GM12878 (cell line): ENCODE results near the gene APOLD1. TPM values are rescaled to one million over a fixed set of nuclear protein-coding genes. Genes with fewer than 3 reads are reported as not detected.

Experiments used
- ATAC-seq: fragments of 200-7000 bp; cut with Tn5 transposase; 3 replicates; pipeline ENCODE4 v1.9.1; 2020; ENCODE audit warnings: mild to moderate bottlenecking, moderate library complexity
- BruUV-seq: library from RNA; stranded (reverse); fragments of 400-500 nt; replicated peaks from 2 replicates; lab custom pipeline; 2021; lab: Mats Ljungman, UMichigan
- CTCF ChIA-PET: fragments of 300-600 bp; sonication (Branson Sonifier 250); formaldehyde crosslinking; extraction: SDS; loops from one replicate; lab custom pipeline; 2021; ENCODE audit warnings: inconsistent platforms; lab: Yijun Ruan, JAX
- POLR2A ChIA-PET: fragments of 350-600 bp; formaldehyde crosslinking; extraction: SDS; loops from one replicate; lab custom pipeline; 2021; ENCODE audit warnings: inconsistent platforms; lab: Charles Lee
- RAD21 ChIA-PET: fragments of 300-600 bp; sonication (Branson Sonifier 250); formaldehyde crosslinking; loops from one replicate; lab custom pipeline; 2023; ENCODE audit warnings: antibody characterized with exemption; ENCODE audit not compliant: unreplicated experiment; lab: Charles Lee
- SMC1A ChIA-PET: fragments of 300-600 bp; sonication (Branson Sonifier 250); formaldehyde crosslinking; loops from one replicate; lab custom pipeline; 2023; ENCODE audit not compliant: unreplicated experiment, uncharacterized antibody; lab: Charles Lee
- DNase-seq: peaks from one replicate; pipeline ENCODE4 v3.0.0-alpha.2; 2011; ENCODE audit warnings: low read depth, low spot score
- FAIRE-seq: peaks from 3 replicates; lab custom pipeline; 2011; peaks lifted over from hg19 to GRCh38; lab: Jason Lieb, UNC
- H2AFZ ChIP-seq: 2 replicates; pipeline ENCODE4 v1.6.0; 2011; ENCODE audit warnings: low read depth, low read length, control low read depth; ENCODE audit not compliant: control insufficient read depth
- H3K27ac ChIP-seq: 2 replicates; pipeline ENCODE4 v1.5.1; 2011; ENCODE audit warnings: control low read depth; ENCODE audit not compliant: control insufficient read depth, insufficient read depth
- H3K27me3 ChIP-seq, 2 experiments: replicated peaks in 1 of 2; 2 replicates each; pipeline versions ENCODE4 v1.6.0 to v1.6.1; 2011; ENCODE audit warnings: low read length in 1 of 2; ENCODE audit not compliant: control insufficient read depth in 2 of 2, insufficient read depth in 2 of 2
- H3K36me3 ChIP-seq, 2 experiments: 2 replicates each; pipeline ENCODE4 v1.5.1; 2011; ENCODE audit warnings: low read length in 1 of 2; ENCODE audit not compliant: control insufficient read depth in 2 of 2, insufficient read depth in 2 of 2
- H3K4me1 ChIP-seq: 2 replicates; pipeline ENCODE4 v1.6.1; 2011; ENCODE audit warnings: mild to moderate bottlenecking, low read length, moderate library complexity, mixed read lengths; ENCODE audit not compliant: control insufficient read depth, insufficient read depth
- H3K4me2 ChIP-seq: 2 replicates; pipeline ENCODE4 v1.6.0; 2011; ENCODE audit warnings: control low read depth; ENCODE audit not compliant: control insufficient read depth, insufficient read depth
- H3K4me3 ChIP-seq: fragments of 200-600 bp; sonication (generic); 2 replicates; pipeline ENCODE4 v1.5.1; 2016
- H3K79me2 ChIP-seq: 2 replicates; pipeline ENCODE4 v1.6.0; 2011; ENCODE audit warnings: low read length; ENCODE audit not compliant: control insufficient read depth, insufficient read depth
- H3K9ac ChIP-seq: 2 replicates; pipeline ENCODE4 v1.8.0; 2011; ENCODE audit warnings: low read length, control low read depth, mixed read lengths; ENCODE audit not compliant: control insufficient read depth, insufficient read depth
- H3K9me3 ChIP-seq: replicated peaks from 3 replicates; pipeline ENCODE4 v1.5.1; 2011; ENCODE audit warnings: mild to moderate bottlenecking, low read length; ENCODE audit not compliant: control insufficient read depth, insufficient read depth
- H4K20me1 ChIP-seq: 2 replicates; pipeline ENCODE4 v1.6.0; 2011; ENCODE audit not compliant: control insufficient read depth, insufficient read depth
- ATF2 ChIP-seq: IDR thresholded peaks from 2 replicates; pipeline ENCODE4 v1.6.1; 2012; ENCODE audit warnings: low read length, inconsistent platforms
- BRCA1 ChIP-seq: IDR thresholded peaks from 2 replicates; pipeline ENCODE4 v1.6.1; 2011; ENCODE audit warnings: low read depth, low read length, improper control_type of control experiment
- HSF1 ChIP-seq: fragments of 150-350 bp; IDR thresholded peaks from 2 replicates; pipeline ENCODE4 v1.6.1; 2014; ENCODE audit warnings: mild to moderate bottlenecking, low read depth, low read length
- MAX ChIP-seq: IDR thresholded peaks from 2 replicates; pipeline ENCODE4 v1.6.1; 2012; ENCODE audit warnings: low read depth, low read length, improper control_type of control experiment
- NFIC ChIP-seq: IDR thresholded peaks from 2 replicates; pipeline ENCODE4 v1.6.1; 2012; ENCODE audit warnings: low read depth, mild to moderate bottlenecking, inconsistent platforms, low read length, moderate library complexity
- PML ChIP-seq: IDR thresholded peaks from 2 replicates; pipeline ENCODE4 v1.6.1; 2012; ENCODE audit warnings: low read length, inconsistent platforms
- RAD51 ChIP-seq: fragments of 450-650 bp; IDR thresholded peaks from 2 replicates; pipeline ENCODE4 v1.6.1; 2016; ENCODE audit warnings: moderate library complexity, mild to moderate bottlenecking, inconsistent platforms
- SKIL ChIP-seq: fragments of 450-650 bp; IDR thresholded peaks from 2 replicates; pipeline ENCODE4 v1.6.1; 2017; ENCODE audit warnings: mild to moderate bottlenecking, low read depth, inconsistent platforms; ENCODE audit not compliant: poor library complexity, severe bottlenecking
- SMARCA5 ChIP-seq: fragments of 450-650 bp; IDR thresholded peaks from 2 replicates; pipeline ENCODE4 v1.6.1; 2017; ENCODE audit warnings: mild to moderate bottlenecking
- USF1 ChIP-seq: IDR thresholded peaks from 2 replicates; pipeline ENCODE4 v1.6.1; 2011; ENCODE audit warnings: borderline replicate concordance, low read depth, mild to moderate bottlenecking, moderate library complexity, mixed read lengths, low read length; ENCODE audit not compliant: insufficient read depth; ENCODE audit errors: extremely low read length
- YBX1 ChIP-seq: fragments of 450-650 bp; IDR thresholded peaks from 2 replicates; pipeline ENCODE4 v1.6.1; 2016; ENCODE audit warnings: antibody characterized with exemption
- ZBTB33 ChIP-seq: fragments of 450-650 bp; IDR thresholded peaks from 2 replicates; pipeline ENCODE4 v1.6.1; 2017; ENCODE audit warnings: mild to moderate bottlenecking
- WGBS: methylation state at CpG from one replicate; pipeline ENCODE4 v1.1.6; 2016; ENCODE audit warnings: low lambda C conversion rate; ENCODE audit not compliant: insufficient replicate concordance, insufficient coverage; ENCODE audit errors: missing lambda C conversion rate; 5-methylcytosine and 5-hydroxymethylcytosine counted together
- in situ Hi-C: fragments of 300-500 bp; cut with MboI; formaldehyde crosslinking; loops from 9 replicates; pipeline ENCODE4 v1.14.3; 2018; ENCODE audit warnings: mixed read lengths
- intact Hi-C: fragments of 100-400 bp; cut with micrococcal nuclease; formaldehyde crosslinking; loops from one replicate; pipeline ENCODE4 v1.14.2; 2022; ENCODE audit not compliant: unreplicated experiment
- polyA plus RNA-seq, 11 experiments: library from polyadenylated mRNA; depleted of rRNA in 4 of 11; unstranded in 6 of 11; stranded (reverse) in 5 of 11; fragments of >200 nt; fragmentation: Nextera tagmentation in 4 of 11; fragmentation: Illumina TruSeq in 1 of 11; extraction: Ambion mirVana in 4 of 11; extraction: Trizol in 1 of 11; gene quantifications; 1 replicate in 1 of 11; 2 replicates in 10 of 11; pipeline versions ENCODE4 v1.2.1 to v1.2.3, GENCODE V29; 2011 to 2016; ENCODE audit warnings: inconsistent platforms in 2 of 11, missing spikeins in 2 of 11, low read depth in 1 of 11
- total RNA-seq, 4 experiments: library from RNA; depleted of rRNA in 3 of 4; stranded (reverse); fragments of >200 nt in 3 of 4; fragmentation: Illumina TruSeq in 1 of 4; extraction: Trizol in 1 of 4; gene quantifications; 2 replicates each; pipeline versions ENCODE4 v1.2.1 to v1.2.3, GENCODE V29; 2013 to 2021

The APOLD1 gene
- total and polyA plus RNA-seq, 10 of the 15 experiments (the other 5 are each of a cell fraction or from before 2014, with no cell fraction given) = 1.1 to 8.9 (median 4.2) TPM

- TF ChIP-seq BRCA1 (no peak), SKIL (no peak), SMARCA5 (no peak)
- TF ChIP-seq, all 136 proteins: peak for 8
Observed at GRCh38 chr12:12818701-12819100, 33.2 kb downstream of the APOLD1 start (continued).

- Histone ChIP-seq H3K4me3 (peak overlapping the region; percentile 31; the same call in 1 of the 2 replicates), H3K36me3 (peaks cover 7 to 46% of the 10 kb centered on the region in 2 experiments), H3K27ac (peak overlapping the region; percentile 70), H3K79me2 (peaks cover 65% of the 10 kb centered on the region), H4K20me1 (peaks cover 3% of the 10 kb centered on the region; the same call in 1 of the 2 replicates), H3K4me1 (peaks cover 25% of the 10 kb centered on the region), H3K27me3 (no peaks in the 10 kb centered on the region), H3K9me3 (no peaks in the 10 kb centered on the region), H2AFZ (no peak overlapping the region), H3K4me2 (peak overlapping the region; percentile 30; the same call in 1 of the 2 replicates), H3K9ac (no peak overlapping the region)
- ChIA-PET CTCF (interaction anchor here (1.2 to 12.6 kb wide), 3 partner anchors 9 to 31 kb away, joined by 3 to 136 read pairs (median 8); no protein-coding TSS in a partner anchor), POLR2A (interaction anchor here (0.8 to 1.2 kb wide), 3 partner anchors 10 to 32 kb away, joined by 3 to 4 read pairs (median 4); no protein-coding TSS in a partner anchor), SMC1A (interaction anchor here (0.6 to 7.9 kb wide), 6 partner anchors 15 to 393 kb away, joined by 3 to 47 read pairs (median 4); no protein-coding TSS in a partner anchor), RAD21 (interaction anchor here (0.6 to 1.1 kb wide), 7 partner anchors 10 to 433 kb away, joined by 3 to 5 read pairs (median 3); no protein-coding TSS in a partner anchor)
- 100% methylated on average over 2 of the region's 2 CpGs for WGBS
- BruUV-seq = no TSS peak
- DNase-seq = no peak
- no peak for ATAC-seq
- in situ Hi-C loops = loop anchor here (25.0 kb wide), 1 partner anchor 1968 kb away; no protein-coding TSS in a partner anchor
- intact Hi-C loops = no loop called here
- FAIRE-seq = no peak
- no peak for TF ChIP-seq USF1
- TF ChIP-seq MAX = no peak
- no peak for TF ChIP-seq ATF2
- TF ChIP-seq NFIC = no peak; the same call in 1 of the 2 replicates
- no peak for TF ChIP-seq PML
- no peak for TF ChIP-seq YBX1
- no peak for TF ChIP-seq HSF1
- no peak for TF ChIP-seq RAD51
- TF ChIP-seq ZBTB33 = no peak
Observed at GRCh38 chr12:12819221-12819620, 33.8 kb downstream of the APOLD1 start.
